Testis (tissue), 2 donors: ENCODE measurements around the gene KCNJ18.
"Not testable (repeated sequence)": the region's sequence is repeated elsewhere in the genome, so short reads cannot be mapped to it uniquely, and the experiment has no call there.

Experiments used
- CTCF ChIP-seq, 3 experiments: fragments of 450-650 bp in 2 of 3; fragments of 200-600 bp in 1 of 3; sonication (generic) in 1 of 3; IDR thresholded peaks; one replicate each; pipeline ENCODE4 v1.5.1; 2016 to 2019; ENCODE audit warnings: antibody characterized with exemption in 3 of 3, mild to moderate bottlenecking in 2 of 3, moderate library complexity in 1 of 3
- POLR2A ChIP-seq: fragments of 450-650 bp; IDR thresholded peaks from one replicate; pipeline ENCODE4 v1.6.1; 2017; ENCODE audit warnings: antibody characterized with exemption, mild to moderate bottlenecking, moderate library complexity

- TF ChIP-seq POLR2A; CTCF (IDR thresholded peaks at IDR 0.05): not testable (repeated sequence)
Observed at GRCh38 chr17:21659635-21660034, 32.7 kb upstream of the KCNJ18 start.
